K562 (cell line): Measurements from ENCODE around the gene IMMP1L. TPM values are rescaled to one million over a fixed set of nuclear protein-coding genes. Genes with fewer than 3 reads are reported as not detected.

ENCODE experiments used
- BHLHE40 ChIP-seq: IDR thresholded peaks from 2 replicates; pipeline ENCODE4 v1.6.1; 2011; ENCODE audit warnings: low read length, improper control_type of control experiment
- CHD2 ChIP-seq: IDR thresholded peaks from 2 replicates; pipeline ENCODE4 v1.6.1; 2011; ENCODE audit warnings: low read depth, low read length
- EP400 ChIP-seq: fragments of 450-650 bp; IDR thresholded peaks from 2 replicates; pipeline ENCODE4 v1.6.1; 2017; ENCODE audit warnings: antibody characterized with exemption, mild to moderate bottlenecking, moderate library complexity
- HMGN3 ChIP-seq: IDR thresholded peaks from 2 replicates; pipeline ENCODE4 v1.6.1; 2011; ENCODE audit warnings: borderline replicate concordance, low read depth, mild to moderate bottlenecking, mixed read lengths, low read length; ENCODE audit not compliant: insufficient read length; ENCODE audit errors: extremely low read depth
- MCM3 ChIP-seq: fragments of 450-650 bp; IDR thresholded peaks from 2 replicates; pipeline ENCODE4 v1.6.1; 2016
- NCOA1 ChIP-seq: fragments of 450-650 bp; IDR thresholded peaks from 2 replicates; pipeline ENCODE4 v1.6.1; 2016; ENCODE audit warnings: low read depth
- NFIC ChIP-seq: fragments of 450-650 bp; IDR thresholded peaks from 2 replicates; pipeline ENCODE4 v1.6.1; 2017; ENCODE audit warnings: mild to moderate bottlenecking, inconsistent platforms
- NRF1 ChIP-seq, 2 experiments: fragments of 450-650 bp; IDR thresholded peaks in 1 of 2; conservative IDR thresholded peaks in 1 of 2; 2 replicates each; pipeline ENCODE4 v1.6.1; 2014; ENCODE audit warnings: mild to moderate bottlenecking in 2 of 2
- PHF20 ChIP-seq: fragments of 450-650 bp; IDR thresholded peaks from 2 replicates; pipeline ENCODE4 v1.6.1; 2018; ENCODE audit not compliant: partially characterized antibody
- RBBP5 ChIP-seq: fragments of 200-600 bp; sonication (generic); IDR thresholded peaks from 2 replicates; pipeline ENCODE4 v1.6.1; 2012; ENCODE audit warnings: borderline replicate concordance, mild to moderate bottlenecking, low read length, control low read depth, inconsistent platforms; ENCODE audit not compliant: insufficient read depth, poor library complexity, severe bottlenecking
- RBM25 ChIP-seq: fragments of 200-400 bp; formaldehyde crosslinking; IDR thresholded peaks from 2 replicates; pipeline ENCODE4 v1.6.1; 2018; ENCODE audit warnings: low read length, low read depth, moderate library complexity; ENCODE audit not compliant: severe bottlenecking
- SP2 ChIP-seq: IDR thresholded peaks from 2 replicates; pipeline ENCODE4 v1.6.1; 2011; ENCODE audit warnings: mild to moderate bottlenecking, low read depth, low read length, moderate library complexity; ENCODE audit not compliant: poor library complexity, severe bottlenecking; ENCODE audit errors: extremely low read depth
- TAF9B ChIP-seq: fragments of 450-650 bp; IDR thresholded peaks from 2 replicates; pipeline ENCODE4 v1.6.1; 2018; ENCODE audit warnings: mild to moderate bottlenecking; ENCODE audit not compliant: partially characterized antibody
- ZEB2 ChIP-seq: fragments of 450-650 bp; IDR thresholded peaks from 2 replicates; pipeline ENCODE4 v1.6.1; 2016
- ZMIZ1 ChIP-seq, 2 experiments: fragments of 150-350 bp in 1 of 2; IDR thresholded peaks; 2 replicates each; pipeline ENCODE4 v1.6.1; 2012 to 2016; ENCODE audit warnings: low read depth in 2 of 2, low read length in 2 of 2, mild to moderate bottlenecking in 1 of 2, moderate library complexity in 1 of 2
- ZNF124 ChIP-seq: sonication (generic); formaldehyde crosslinking; IDR thresholded peaks from 2 replicates; pipeline ENCODE4 v1.8.1; 2022; ENCODE audit warnings: missing genetic modification reagents
- ZNF830 ChIP-seq: fragments of 250-450 bp; sonication (Bioruptor Pico); IDR thresholded peaks from 2 replicates; pipeline ENCODE4 v1.5.0; 2021; ENCODE audit warnings: mild to moderate bottlenecking
- polyA plus RNA-seq, 8 experiments: library from polyadenylated mRNA; depleted of rRNA in 4 of 8; stranded (reverse) in 5 of 8; unstranded in 3 of 8; fragments of >200 nt; fragmentation: Nextera tagmentation in 2 of 8; fragmentation: Illumina TruSeq in 1 of 8; extraction: Ambion mirVana in 2 of 8; extraction: Trizol in 1 of 8; gene quantifications; 2 replicates each; pipeline versions ENCODE4 v1.2.1 to v1.2.3, GENCODE V29; 2011 to 2014; ENCODE audit warnings: inconsistent platforms in 1 of 8, missing spikeins in 1 of 8
- total RNA-seq, 7 experiments: library from RNA; depleted of rRNA in 6 of 7; stranded (reverse); fragments of >200 nt in 6 of 7; fragmentation: Illumina TruSeq in 2 of 7; extraction: Trizol in 2 of 7; gene quantifications; 2 replicates each; pipeline versions ENCODE4 v1.2.1 to v1.2.3, GENCODE V29; 2011 to 2021; ENCODE audit warnings: low replicate concordance in 1 of 7
- TF ChIP-seq, protein P1 (sequence below): fragments of 450-650 bp; IDR thresholded peaks from 2 replicates; pipeline ENCODE4 v1.6.1; 2017; ENCODE audit warnings: antibody characterized with exemption, mild to moderate bottlenecking
- TF ChIP-seq, protein P2 (sequence below): fragments of 450-650 bp; IDR thresholded peaks from 2 replicates; pipeline ENCODE4 v1.6.1; 2017; ENCODE audit warnings: mild to moderate bottlenecking, moderate library complexity

The IMMP1L gene
- total and polyA plus RNA-seq, 9 of the 15 experiments (the other 6 are each of a cell fraction or from before 2014, with no cell fraction given), result 56.0 to 245 (median 169) TPM

- TF ChIP-seq CHD2 (peak; percentile 83), RBM25 (peak; percentile 89), HMGN3 (peak; percentile 28), NRF1 (conservative IDR thresholded peaks at IDR 0.05 in 1 of 2, IDR thresholded peaks at IDR 0.05 in 1 of 2) (peak; percentile 28 to 55), BHLHE40 (peak; percentile 77), PHF20 (peak; percentile 81), NCOA1 (no peak), TAF9B (peak; percentile 96), RBBP5 (peak; percentile 100), EP400 (peak; percentile 81), ZNF124 (no peak), ZEB2 (peak; percentile 76), ZMIZ1 (IDR thresholded peaks at IDR 0.05; ENCODE audit: low read depth in 2 of 2, low read length in 2 of 2) (0 out of 4 replicates have a peak, but pooled peaks of 1 of the 2 experiments have one; percentile 18), NFIC (peak; percentile 32; the same call in 1 of the 2 replicates), MCM3 (no peak), SP2 (peak; percentile 70), ZNF830 (CRISPR knock-in tag) (no peak)
- TF ChIP-seq, protein P1, sequence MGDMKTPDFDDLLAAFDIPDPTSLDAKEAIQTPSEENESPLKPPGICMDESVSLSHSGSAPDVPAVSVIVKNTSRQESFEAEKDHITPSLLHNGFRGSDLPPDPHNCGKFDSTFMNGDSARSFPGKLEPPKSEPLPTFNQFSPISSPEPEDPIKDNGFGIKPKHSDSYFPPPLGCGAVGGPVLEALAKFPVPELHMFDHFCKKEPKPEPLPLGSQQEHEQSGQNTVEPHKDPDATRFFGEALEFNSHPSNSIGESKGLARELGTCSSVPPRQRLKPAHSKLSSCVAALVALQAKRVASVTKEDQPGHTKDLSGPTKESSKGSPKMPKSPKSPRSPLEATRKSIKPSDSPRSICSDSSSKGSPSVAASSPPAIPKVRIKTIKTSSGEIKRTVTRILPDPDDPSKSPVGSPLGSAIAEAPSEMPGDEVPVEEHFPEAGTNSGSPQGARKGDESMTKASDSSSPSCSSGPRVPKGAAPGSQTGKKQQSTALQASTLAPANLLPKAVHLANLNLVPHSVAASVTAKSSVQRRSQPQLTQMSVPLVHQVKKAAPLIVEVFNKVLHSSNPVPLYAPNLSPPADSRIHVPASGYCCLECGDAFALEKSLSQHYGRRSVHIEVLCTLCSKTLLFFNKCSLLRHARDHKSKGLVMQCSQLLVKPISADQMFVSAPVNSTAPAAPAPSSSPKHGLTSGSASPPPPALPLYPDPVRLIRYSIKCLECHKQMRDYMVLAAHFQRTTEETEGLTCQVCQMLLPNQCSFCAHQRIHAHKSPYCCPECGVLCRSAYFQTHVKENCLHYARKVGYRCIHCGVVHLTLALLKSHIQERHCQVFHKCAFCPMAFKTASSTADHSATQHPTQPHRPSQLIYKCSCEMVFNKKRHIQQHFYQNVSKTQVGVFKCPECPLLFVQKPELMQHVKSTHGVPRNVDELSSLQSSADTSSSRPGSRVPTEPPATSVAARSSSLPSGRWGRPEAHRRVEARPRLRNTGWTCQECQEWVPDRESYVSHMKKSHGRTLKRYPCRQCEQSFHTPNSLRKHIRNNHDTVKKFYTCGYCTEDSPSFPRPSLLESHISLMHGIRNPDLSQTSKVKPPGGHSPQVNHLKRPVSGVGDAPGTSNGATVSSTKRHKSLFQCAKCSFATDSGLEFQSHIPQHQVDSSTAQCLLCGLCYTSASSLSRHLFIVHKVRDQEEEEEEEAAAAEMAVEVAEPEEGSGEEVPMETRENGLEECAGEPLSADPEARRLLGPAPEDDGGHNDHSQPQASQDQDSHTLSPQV, result no peak
- TF ChIP-seq, protein P2, sequence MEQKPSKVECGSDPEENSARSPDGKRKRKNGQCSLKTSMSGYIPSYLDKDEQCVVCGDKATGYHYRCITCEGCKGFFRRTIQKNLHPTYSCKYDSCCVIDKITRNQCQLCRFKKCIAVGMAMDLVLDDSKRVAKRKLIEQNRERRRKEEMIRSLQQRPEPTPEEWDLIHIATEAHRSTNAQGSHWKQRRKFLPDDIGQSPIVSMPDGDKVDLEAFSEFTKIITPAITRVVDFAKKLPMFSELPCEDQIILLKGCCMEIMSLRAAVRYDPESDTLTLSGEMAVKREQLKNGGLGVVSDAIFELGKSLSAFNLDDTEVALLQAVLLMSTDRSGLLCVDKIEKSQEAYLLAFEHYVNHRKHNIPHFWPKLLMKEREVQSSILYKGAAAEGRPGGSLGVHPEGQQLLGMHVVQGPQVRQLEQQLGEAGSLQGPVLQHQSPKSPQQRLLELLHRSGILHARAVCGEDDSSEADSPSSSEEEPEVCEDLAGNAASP, result no peak
Observed at GRCh38 chr11:31509429-31510345, at the start of gene IMMP1L, which contains the start of gene ELP4 (continued).
